Mammary epithelial cell (primary cell): ENCODE data around the gene RSBN1L.

Experiments
- EZH2 ChIP-seq: IDR thresholded peaks from 2 replicates; pipeline ENCODE4 v1.6.1; 2012; ENCODE audit warnings: low read length, inconsistent platforms, borderline replicate concordance
- TF ChIP-seq, protein P1 (sequence below), 2 donors: IDR thresholded peaks in 1 of 2; conservative IDR thresholded peaks in 1 of 2; 2 replicates each; pipeline ENCODE4 v1.5.1; 2011 to 2012; ENCODE audit warnings: inconsistent platforms in 2 of 2, low read length in 2 of 2, mild to moderate bottlenecking in 2 of 2, control low read depth in 1 of 2, low read depth in 1 of 2; ENCODE audit not compliant: insufficient read depth in 1 of 2; ENCODE audit errors: extremely low read depth in 1 of 2

DNA sequence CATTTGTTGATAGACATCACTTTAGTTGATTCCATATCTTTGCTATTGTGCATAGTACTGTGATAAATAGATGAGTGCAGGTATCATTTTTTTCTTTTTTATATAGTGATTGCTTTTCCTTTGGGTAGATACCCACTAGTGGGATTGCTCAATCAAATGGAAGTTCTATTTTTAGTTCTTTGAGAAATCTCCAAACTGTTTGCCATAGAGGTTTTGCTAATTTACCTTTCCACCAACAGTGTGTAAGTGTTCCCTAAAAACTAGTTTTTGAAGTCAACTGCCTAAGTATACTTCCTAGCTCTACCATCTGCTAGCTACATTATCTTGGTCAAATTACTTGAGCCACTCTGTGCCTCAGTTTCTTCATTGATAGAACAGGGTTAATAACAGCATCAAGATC is 31.5 kb upstream of the RSBN1L start:
- TF ChIP-seq, protein P1, sequence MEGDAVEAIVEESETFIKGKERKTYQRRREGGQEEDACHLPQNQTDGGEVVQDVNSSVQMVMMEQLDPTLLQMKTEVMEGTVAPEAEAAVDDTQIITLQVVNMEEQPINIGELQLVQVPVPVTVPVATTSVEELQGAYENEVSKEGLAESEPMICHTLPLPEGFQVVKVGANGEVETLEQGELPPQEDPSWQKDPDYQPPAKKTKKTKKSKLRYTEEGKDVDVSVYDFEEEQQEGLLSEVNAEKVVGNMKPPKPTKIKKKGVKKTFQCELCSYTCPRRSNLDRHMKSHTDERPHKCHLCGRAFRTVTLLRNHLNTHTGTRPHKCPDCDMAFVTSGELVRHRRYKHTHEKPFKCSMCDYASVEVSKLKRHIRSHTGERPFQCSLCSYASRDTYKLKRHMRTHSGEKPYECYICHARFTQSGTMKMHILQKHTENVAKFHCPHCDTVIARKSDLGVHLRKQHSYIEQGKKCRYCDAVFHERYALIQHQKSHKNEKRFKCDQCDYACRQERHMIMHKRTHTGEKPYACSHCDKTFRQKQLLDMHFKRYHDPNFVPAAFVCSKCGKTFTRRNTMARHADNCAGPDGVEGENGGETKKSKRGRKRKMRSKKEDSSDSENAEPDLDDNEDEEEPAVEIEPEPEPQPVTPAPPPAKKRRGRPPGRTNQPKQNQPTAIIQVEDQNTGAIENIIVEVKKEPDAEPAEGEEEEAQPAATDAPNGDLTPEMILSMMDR (conservative IDR thresholded peaks at IDR 0.05 in 1 of 2, IDR thresholded peaks at IDR 0.05 in 1 of 2; ENCODE audit: extremely low read depth in 1 of 2, insufficient read depth in 1 of 2, low read depth in 1 of 2, low read length in 2 of 2), result no peak
- TF ChIP-seq EZH2, result no peak
